IMR-90 (cell line): ENCODE data around the gene ANGEL1. TPM values are rescaled to one million over a fixed set of nuclear protein-coding genes. Genes with fewer than 3 reads are reported as not detected.

Experiments
- ATAC-seq: fragments of 200-7000 bp; cut with Tn5 transposase; 2 replicates; pipeline ENCODE4 v1.9.1; 2020; ENCODE audit warnings: low read depth, mild to moderate bottlenecking, moderate library complexity
- BruUV-seq: library from RNA; stranded (reverse); fragments of 400-500 nt; replicated peaks from 2 replicates; lab custom pipeline; 2021; lab: Mats Ljungman, UMichigan
- CTCF ChIA-PET: fragments of 300-600 bp; formaldehyde crosslinking; extraction: SDS; loops from one replicate; lab custom pipeline; 2021; ENCODE audit warnings: antibody characterized with exemption; lab: Yijun Ruan, JAX
- POLR2A ChIA-PET: fragments of 300-600 bp; sonication (Branson Sonifier 250); formaldehyde crosslinking; loops from one replicate; lab custom pipeline; 2022; ENCODE audit warnings: antibody characterized with exemption; ENCODE audit not compliant: unreplicated experiment; lab: Charles Lee
- DNase-seq: peaks from one replicate; pipeline ENCODE4 v3.0.0; 2013
- H2AFZ ChIP-seq: replicated peaks from 2 replicates; pipeline ENCODE3; 2013; ENCODE audit warnings: low read length, mild to moderate bottlenecking; ENCODE audit not compliant: poor library complexity
- H2AK5ac ChIP-seq: 2 replicates; pipeline ENCODE4 v1.6.1; 2013; ENCODE audit warnings: low read depth, low read length, inconsistent platforms
- H2AK9ac ChIP-seq: replicated peaks from 2 replicates; pipeline ENCODE3; 2013; ENCODE audit warnings: mild to moderate bottlenecking, low read depth, low read length, moderate library complexity; ENCODE audit not compliant: poor library complexity
- H2BK120ac ChIP-seq: 2 replicates; pipeline ENCODE4 v1.6.1; 2013; ENCODE audit warnings: low read depth, low read length, inconsistent platforms
- H2BK15ac ChIP-seq: 3 replicates; pipeline ENCODE4 v1.6.1; 2013; ENCODE audit warnings: low read depth, low read length, inconsistent platforms
- H2BK20ac ChIP-seq: 2 replicates; pipeline ENCODE4 v1.6.1; 2013; ENCODE audit warnings: low read depth, mild to moderate bottlenecking, inconsistent platforms, low read length, moderate library complexity
- H2BK5ac ChIP-seq: 2 replicates; pipeline ENCODE4 v1.6.1; 2013; ENCODE audit warnings: mild to moderate bottlenecking, low read depth, low read length, inconsistent platforms; ENCODE audit not compliant: poor library complexity, severe bottlenecking
- H3K14ac ChIP-seq: replicated peaks from 2 replicates; pipeline ENCODE4 v1.6.1; 2013; ENCODE audit warnings: low read depth, low read length, inconsistent platforms
- H3K18ac ChIP-seq: 2 replicates; pipeline ENCODE4 v1.6.1; 2013; ENCODE audit warnings: low read depth, low read length, control low read depth
- H3K23ac ChIP-seq: 2 replicates; pipeline ENCODE4 v1.6.1; 2013; ENCODE audit warnings: low read depth, low read length, inconsistent platforms
- H3K27ac ChIP-seq: 2 replicates; pipeline ENCODE4 v1.5.1; 2013; ENCODE audit warnings: mild to moderate bottlenecking, control low read depth, low read length; ENCODE audit not compliant: insufficient read depth
- H3K27me3 ChIP-seq: 2 replicates; pipeline ENCODE4 v1.6.1; 2013; ENCODE audit warnings: low read length; ENCODE audit not compliant: control insufficient read depth, insufficient read depth
- H3K36me3 ChIP-seq: 2 replicates; pipeline ENCODE4 v1.6.1; 2013; ENCODE audit warnings: low read length, mixed read lengths; ENCODE audit not compliant: control insufficient read depth, insufficient read depth
- H3K4ac ChIP-seq: 2 replicates; pipeline ENCODE4 v1.6.1; 2013; ENCODE audit warnings: low read depth, low read length, inconsistent platforms
- H3K4me1 ChIP-seq: 2 replicates; pipeline ENCODE4 v1.6.1; 2013; ENCODE audit warnings: low read length, mixed read lengths; ENCODE audit not compliant: control insufficient read depth, insufficient read depth
- H3K4me2 ChIP-seq: 2 replicates; pipeline ENCODE4 v1.6.1; 2013; ENCODE audit warnings: low read depth, mild to moderate bottlenecking, control low read depth, low read length, moderate library complexity
- H3K4me3 ChIP-seq: 2 replicates; pipeline ENCODE4 v1.5.1; 2013; ENCODE audit warnings: low read depth, mild to moderate bottlenecking, control low read depth, low read length, moderate library complexity; ENCODE audit not compliant: insufficient read depth
- H3K56ac ChIP-seq: 2 replicates; pipeline ENCODE4 v1.6.1; 2013; ENCODE audit warnings: low read length, inconsistent platforms; ENCODE audit not compliant: insufficient read depth; ENCODE audit errors: extremely low read depth
- H3K79me1 ChIP-seq, 2 experiments: 2 replicates each; pipeline ENCODE4 v1.6.1; 2013; ENCODE audit warnings: low read length in 2 of 2, inconsistent platforms in 1 of 2, low read depth in 1 of 2
- H3K9ac ChIP-seq: 2 replicates; pipeline ENCODE4 v1.6.1; 2013; ENCODE audit warnings: low read depth, low read length, control low read depth
- H3K9me1 ChIP-seq: 2 replicates; pipeline ENCODE4 v1.6.1; 2013; ENCODE audit warnings: low read length, inconsistent platforms; ENCODE audit not compliant: insufficient read depth
- H3K9me3 ChIP-seq: 2 replicates; pipeline ENCODE4 v1.6.1; 2013; ENCODE audit warnings: low read length; ENCODE audit not compliant: control insufficient read depth, insufficient read depth
- H4K20me1 ChIP-seq: 2 replicates; pipeline ENCODE4 v1.6.1; 2013; ENCODE audit warnings: low read length, inconsistent platforms; ENCODE audit not compliant: insufficient read depth
- H4K5ac ChIP-seq: 2 replicates; pipeline ENCODE4 v1.6.1; 2013; ENCODE audit warnings: mild to moderate bottlenecking, low read depth, low read length, control low read depth
- H4K8ac ChIP-seq, 2 experiments: 2 replicates each; pipeline ENCODE4 v1.6.1; 2013; ENCODE audit warnings: low read depth in 2 of 2, low read length in 2 of 2, control low read depth in 1 of 2, inconsistent platforms in 1 of 2
- H4K91ac ChIP-seq: 2 replicates; pipeline ENCODE4 v1.6.1; 2013; ENCODE audit warnings: low read depth, low read length, inconsistent platforms; ENCODE audit not compliant: insufficient read depth
- CEBPB ChIP-seq: IDR thresholded peaks from 2 replicates; pipeline ENCODE4 v1.6.1; 2012; ENCODE audit warnings: low read depth, low read length, improper control_type of control experiment
- CTCF ChIP-seq: conservative IDR thresholded peaks from 2 replicates; pipeline ENCODE4 v1.5.1; 2012; ENCODE audit warnings: mild to moderate bottlenecking, low read depth, low read length, improper control_type of control experiment
- MAFK ChIP-seq: IDR thresholded peaks from 2 replicates; pipeline ENCODE4 v1.6.1; 2012; ENCODE audit warnings: low read depth, low read length, improper control_type of control experiment
- MXI1 ChIP-seq: IDR thresholded peaks from 2 replicates; pipeline ENCODE4 v1.6.1; 2012; ENCODE audit warnings: low read depth, mild to moderate bottlenecking, low read length, moderate library complexity, borderline replicate concordance
- POLR2A ChIP-seq: IDR thresholded peaks from 2 replicates; pipeline ENCODE4 v1.6.1; 2012; ENCODE audit warnings: mild to moderate bottlenecking, low read depth, low read length
- RFX5 ChIP-seq: IDR thresholded peaks from 2 replicates; pipeline ENCODE4 v1.8.0; 2012; ENCODE audit warnings: low read depth, mild to moderate bottlenecking, low read length, moderate library complexity
- SMC3 ChIP-seq: fragments of 150-350 bp; IDR thresholded peaks from 2 replicates; pipeline ENCODE4 v1.6.1; 2016; ENCODE audit warnings: low read depth, mild to moderate bottlenecking, antibody characterized with exemption, low read length, moderate library complexity
- USF2 ChIP-seq: fragments of 150-350 bp; IDR thresholded peaks from 2 replicates; pipeline ENCODE4 v1.6.1; 2017; ENCODE audit warnings: mild to moderate bottlenecking, antibody characterized with exemption, low read length, low read depth
- WGBS, 2 experiments: methylation state at CpG; one replicate each; pipeline versions ENCODE4 v1.1.5 to v1.1.7; 2013; ENCODE audit warnings: missing lambda C conversion rate in 2 of 2; ENCODE audit not compliant: insufficient read length in 1 of 2; ENCODE audit errors: extremely low coverage in 2 of 2; 5-methylcytosine and 5-hydroxymethylcytosine counted together
- dilution Hi-C: fragments of 300-500 bp; cut with HindIII; formaldehyde crosslinking; loops from one replicate; pipeline ENCODE4 v1.14.3; 2018; ENCODE audit warnings: low sequenced_read_pairs; ENCODE audit not compliant: unreplicated experiment
- in situ Hi-C: fragments of 300-500 bp; cut with MboI; formaldehyde crosslinking; loops from 3 replicates; pipeline ENCODE4 v1.14.3; 2019; ENCODE audit warnings: low sequenced_read_pairs, inconsistent platforms, mixed read lengths
- intact Hi-C: fragments of 100-400 bp; cut with micrococcal nuclease; formaldehyde crosslinking; loops from 2 replicates; pipeline ENCODE4 v1.10.0; 2022
- polyA plus RNA-seq, 3 experiments: library from polyadenylated mRNA; depleted of rRNA; stranded (reverse); fragments of >200 nt; gene quantifications; 2 replicates each; pipeline ENCODE4 v1.2.3, GENCODE V29; 2012; ENCODE audit warnings: low replicate concordance in 1 of 3
- total RNA-seq: library from RNA; depleted of rRNA; stranded (reverse); fragments of >200 nt; gene quantifications from 2 replicates; pipeline ENCODE4 v1.2.3, GENCODE V29; 2012

Gene ANGEL1
- total and polyA plus RNA-seq, 2 of the 4 experiments (the other 2 are of a cell fraction), result 4.1 to 10.0 TPM

- H2AK9ac ChIP-seq, result no peak overlapping the region
- no peak overlapping the region for H3K14ac ChIP-seq
- CTCF ChIA-PET, result no interaction called here
- no peak for DNase-seq
- no peak overlapping the region for H2AK5ac ChIP-seq
- no peak overlapping the region for H2BK20ac ChIP-seq
- no peaks in the 10 kb centered on the region for H3K9me3 ChIP-seq
- TF ChIP-seq MXI1, result no peak
- no peak for TF ChIP-seq USF2
- no peak for TF ChIP-seq CTCF
- TF ChIP-seq SMC3, result no peak
- no peak for TF ChIP-seq MAFK
- TF ChIP-seq POLR2A, result no peak
- no peak for TF ChIP-seq RFX5
- no peak for TF ChIP-seq CEBPB
- H3K9me1 ChIP-seq, result no peaks in the 10 kb centered on the region
- in situ Hi-C loops, result no loop called here
- H3K9ac ChIP-seq, result no peak overlapping the region
- H3K4ac ChIP-seq, result no peak overlapping the region
- H3K18ac ChIP-seq, result no peak overlapping the region
- H3K36me3 ChIP-seq, result no peaks in the 10 kb centered on the region
- peaks cover 18% of the 10 kb centered on the region for H3K27me3 ChIP-seq
- H4K20me1 ChIP-seq, result no peaks in the 10 kb centered on the region
- H2AFZ ChIP-seq, result no peak overlapping the region
- H3K23ac ChIP-seq, result no peak overlapping the region
- POLR2A ChIA-PET, result no interaction called here
- dilution Hi-C loops, result no loop called here
- no peak overlapping the region for H2BK5ac ChIP-seq
- H4K91ac ChIP-seq, result no peak overlapping the region
- WGBS, 2 experiments, result 78% methylated on average over 1 of the region's 2 CpGs; no CpG with 5 or more reads in 1 of the 2 experiments
- no peak overlapping the region for H3K4me2 ChIP-seq
- no peak overlapping the region for H4K5ac ChIP-seq
- H3K56ac ChIP-seq, result no peak overlapping the region
- H3K4me3 ChIP-seq, result no peak overlapping the region
- no TSS peak for BruUV-seq
- H3K4me1 ChIP-seq, result no peaks in the 10 kb centered on the region
- no peak overlapping the region for H2BK15ac ChIP-seq
- ATAC-seq, result no peak
- no peak overlapping the region for H3K27ac ChIP-seq
- no peak overlapping the region for H4K8ac ChIP-seq
- H3K79me1 ChIP-seq, result no peaks in the 10 kb centered on the region
- intact Hi-C loops, result no loop called here
- H2BK120ac ChIP-seq, result no peak overlapping the region
Measured at GRCh38 chr14:76855066-76855465, 42.4 kb upstream of the ANGEL1 start.
